Sciatic nerve (tissue), 2 donors: ENCODE results near the gene PIP4K2A. TPM values are rescaled to one million over a fixed set of nuclear protein-coding genes. Genes with fewer than 3 reads are reported as not detected.
"Not testable (repeated sequence)": the region's sequence is repeated elsewhere in the genome, so short reads cannot be mapped to it uniquely, and the experiment has no call there.

Experiments used
- ATAC-seq: fragments of 200-7000 bp; cut with Tn5 transposase; one replicate; pipeline ENCODE4 v1.9.1; 2020; ENCODE audit warnings: mild to moderate bottlenecking, moderate library complexity
- DNase-seq: peaks from one replicate; pipeline ENCODE4 v3.0.0-alpha.2; 2020; ENCODE audit warnings: low spot score
- intact Hi-C: fragments of 100-400 bp; cut with DNase I; formaldehyde crosslinking; loops from one replicate; pipeline ENCODE4 v1.14.2; 2022
- total RNA-seq: library from RNA; stranded (reverse); fragmentation: NEBNext Ultra II Directional; extraction: Animal tissue kit (Norgen Biotek cat#: 25700); gene quantifications from one replicate; pipeline ENCODE4 v1.2.1, GENCODE V29; 2021
- donor health status: DM: no; HTN: no; CAD: no.
- donor health status: DM: no; HTN: no; CAD: no.

The PIP4K2A gene
- total RNA-seq, 1 donor from 2014 or later: 64.2 TPM

- ATAC-seq, intact Hi-C loops, DNase-seq: not testable (repeated sequence)
Measured at GRCh38 chr10:22514414-22514758, 200.0 kb downstream of the PIP4K2A start.

- ATAC-seq, intact Hi-C loops, DNase-seq: not testable (repeated sequence)
Measured at GRCh38 chr10:22513483-22514413, 200.6 kb downstream of the PIP4K2A start.

GRCh38 chr10:22512015-22512414, 202.4 kb downstream of the PIP4K2A start:
- ATAC-seq, DNase-seq, intact Hi-C loops: not testable (repeated sequence)

- intact Hi-C loops, ATAC-seq, DNase-seq: not testable (repeated sequence)
Measured at GRCh38 chr10:22508214-22508613, 206.2 kb downstream of the PIP4K2A start.

GRCh38 chr10:22505911-22506685, 208.3 kb downstream of the PIP4K2A start:
- DNase-seq (no peak), ATAC-seq (no peak)

GRCh38 chr10:22504766-22505165, 209.6 kb downstream of the PIP4K2A start:
- DNase-seq (no peak), ATAC-seq (no peak)
- intact Hi-C loops: no loop called here

More at GRCh38 chr10:22505911-22506685, 208.3 kb downstream of the PIP4K2A start:
- intact Hi-C loops: no loop called here

- DNase-seq: no peak
- ATAC-seq: no peak
Measured at GRCh38 chr10:22503315-22504088, 210.9 kb downstream of the PIP4K2A start.

GRCh38 chr10:22501863-22502262, 212.5 kb downstream of the PIP4K2A start:
- intact Hi-C loops: no loop called here
- no peak for DNase-seq

More at GRCh38 chr10:22503315-22504088, 210.9 kb downstream of the PIP4K2A start:
- intact Hi-C loops: no loop called here

GRCh38 chr10:22501413-22501812, 213.0 kb downstream of the PIP4K2A start:
- no peak for DNase-seq
- no peak for ATAC-seq

More at GRCh38 chr10:22501863-22502262, 212.5 kb downstream of the PIP4K2A start:
- ATAC-seq: no peak

GRCh38 chr10:22500656-22501340, 213.6 kb downstream of the PIP4K2A start:
- intact Hi-C loops: no loop called here
- no peak for DNase-seq
- ATAC-seq: peak; percentile 55

More at GRCh38 chr10:22501413-22501812, 213.0 kb downstream of the PIP4K2A start:
- intact Hi-C loops: no loop called here

- DNase-seq, intact Hi-C loops, ATAC-seq: not testable (repeated sequence)
Measured at GRCh38 chr10:22499973-22500372, 214.4 kb downstream of the PIP4K2A start.

- ATAC-seq (no peak), DNase-seq (no peak)
- intact Hi-C loops: no loop called here
Measured at GRCh38 chr10:22495396-22495795, 219.0 kb downstream of the PIP4K2A start.

GRCh38 chr10:22494007-22494406, 220.4 kb downstream of the PIP4K2A start:
- intact Hi-C loops: no loop called here
- no peak for DNase-seq
- no peak for ATAC-seq

GRCh38 chr10:22491931-22492615, 222.3 kb downstream of the PIP4K2A start:
- ATAC-seq (no peak), DNase-seq (no peak)
- intact Hi-C loops: no loop called here

- no peak for DNase-seq
Measured at GRCh38 chr10:22491480-22491879, 222.9 kb downstream of the PIP4K2A start.

GRCh38 chr10:22489975-22490374, 224.4 kb downstream of the PIP4K2A start:
- ATAC-seq: no peak
- DNase-seq: no peak
- intact Hi-C loops: no loop called here

More at GRCh38 chr10:22491480-22491879, 222.9 kb downstream of the PIP4K2A start:
- intact Hi-C loops: no loop called here
- ATAC-seq: no peak

- intact Hi-C loops: no loop called here
- ATAC-seq: no peak
- no peak for DNase-seq
Measured at GRCh38 chr10:22489467-22489866, 224.9 kb downstream of the PIP4K2A start.

- ATAC-seq (no peak), DNase-seq (no peak)
- intact Hi-C loops: no loop called here
Measured at GRCh38 chr10:22486431-22486830, 227.9 kb downstream of the PIP4K2A start.
